GM10266 (cell line): ENCODE measurements around the gene GNAT3.
A peak's percentile ranks its signal among the peaks of the same experiment; 100 is the strongest.

Source experiments
- DNase-seq: peaks from one replicate; pipeline ENCODE4 v3.0.0; 2012; ENCODE audit errors: extremely low spot score
- TF ChIP-seq, protein P1 (sequence below): IDR thresholded peaks from 2 replicates; pipeline ENCODE4 v1.5.1; 2012; ENCODE audit warnings: mild to moderate bottlenecking, low read depth; ENCODE audit not compliant: control insufficient read depth, insufficient read depth; ENCODE audit errors: missing control alignments

GNAT3 gene

DNA sequence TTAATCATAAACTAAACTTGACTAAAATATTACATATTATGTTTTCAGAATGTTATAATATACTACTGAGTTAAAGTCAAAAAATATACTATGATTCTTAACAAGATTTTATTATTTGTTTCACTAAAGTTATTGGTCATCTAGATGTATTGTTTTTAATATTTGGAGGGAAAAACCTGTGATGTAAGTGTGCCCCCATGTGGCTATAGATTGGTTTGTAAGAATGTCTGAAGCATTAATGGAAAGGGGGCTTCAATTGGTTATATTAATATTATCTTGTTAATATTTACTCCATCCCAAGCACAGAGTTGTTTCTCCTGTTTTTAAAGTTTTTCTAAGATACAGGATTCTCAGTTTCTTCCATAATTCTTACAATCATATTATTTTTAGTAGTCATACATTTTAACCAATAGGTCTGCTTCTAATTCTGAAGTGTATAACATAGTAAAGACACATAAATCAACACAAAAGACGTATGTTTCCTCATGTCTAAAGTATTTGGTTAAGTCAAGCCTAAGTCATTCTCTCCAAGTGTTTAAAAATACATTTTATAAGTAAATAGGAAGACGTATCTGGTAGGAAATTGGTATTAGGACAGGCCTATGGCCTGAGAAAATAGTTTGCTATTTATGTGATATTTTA lies 58.0 kb downstream of the GNAT3 start:
- no peak for DNase-seq
- TF ChIP-seq, protein P1, sequence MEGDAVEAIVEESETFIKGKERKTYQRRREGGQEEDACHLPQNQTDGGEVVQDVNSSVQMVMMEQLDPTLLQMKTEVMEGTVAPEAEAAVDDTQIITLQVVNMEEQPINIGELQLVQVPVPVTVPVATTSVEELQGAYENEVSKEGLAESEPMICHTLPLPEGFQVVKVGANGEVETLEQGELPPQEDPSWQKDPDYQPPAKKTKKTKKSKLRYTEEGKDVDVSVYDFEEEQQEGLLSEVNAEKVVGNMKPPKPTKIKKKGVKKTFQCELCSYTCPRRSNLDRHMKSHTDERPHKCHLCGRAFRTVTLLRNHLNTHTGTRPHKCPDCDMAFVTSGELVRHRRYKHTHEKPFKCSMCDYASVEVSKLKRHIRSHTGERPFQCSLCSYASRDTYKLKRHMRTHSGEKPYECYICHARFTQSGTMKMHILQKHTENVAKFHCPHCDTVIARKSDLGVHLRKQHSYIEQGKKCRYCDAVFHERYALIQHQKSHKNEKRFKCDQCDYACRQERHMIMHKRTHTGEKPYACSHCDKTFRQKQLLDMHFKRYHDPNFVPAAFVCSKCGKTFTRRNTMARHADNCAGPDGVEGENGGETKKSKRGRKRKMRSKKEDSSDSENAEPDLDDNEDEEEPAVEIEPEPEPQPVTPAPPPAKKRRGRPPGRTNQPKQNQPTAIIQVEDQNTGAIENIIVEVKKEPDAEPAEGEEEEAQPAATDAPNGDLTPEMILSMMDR, result peak; percentile 16

DNA sequence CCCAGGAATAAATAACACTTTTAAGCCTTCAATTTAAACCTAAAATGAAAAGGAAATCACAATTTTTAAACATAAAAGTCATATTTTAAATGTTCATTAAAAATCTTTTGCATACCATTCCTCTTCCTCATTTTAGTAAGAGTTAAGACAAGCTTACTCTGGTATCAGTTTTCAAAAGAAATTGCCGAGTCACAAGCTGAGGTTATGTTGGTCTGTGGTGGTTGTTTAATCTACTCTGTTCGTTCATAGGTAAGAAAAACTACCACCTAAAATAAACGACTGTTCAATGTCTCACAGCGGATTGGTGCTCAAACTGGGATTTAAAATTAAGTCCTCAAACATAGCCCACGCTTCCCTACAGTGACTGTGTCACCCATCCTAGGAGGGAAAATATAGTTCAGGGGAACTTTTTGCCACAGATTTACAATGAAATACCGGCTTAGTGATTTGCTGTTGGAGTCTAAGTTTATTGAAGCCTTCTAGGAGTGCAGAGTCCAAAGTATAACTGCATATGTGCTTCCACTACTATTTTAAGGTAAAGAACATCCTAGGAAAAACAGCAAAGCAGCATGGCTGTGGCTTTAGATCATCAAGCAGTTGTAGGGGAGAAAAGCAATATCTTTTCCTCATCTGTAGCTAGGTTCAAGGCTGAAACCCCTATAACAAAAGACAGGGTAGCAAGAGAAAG lies 61.1 kb downstream of the GNAT3 start:
- no peak for DNase-seq

DNA sequence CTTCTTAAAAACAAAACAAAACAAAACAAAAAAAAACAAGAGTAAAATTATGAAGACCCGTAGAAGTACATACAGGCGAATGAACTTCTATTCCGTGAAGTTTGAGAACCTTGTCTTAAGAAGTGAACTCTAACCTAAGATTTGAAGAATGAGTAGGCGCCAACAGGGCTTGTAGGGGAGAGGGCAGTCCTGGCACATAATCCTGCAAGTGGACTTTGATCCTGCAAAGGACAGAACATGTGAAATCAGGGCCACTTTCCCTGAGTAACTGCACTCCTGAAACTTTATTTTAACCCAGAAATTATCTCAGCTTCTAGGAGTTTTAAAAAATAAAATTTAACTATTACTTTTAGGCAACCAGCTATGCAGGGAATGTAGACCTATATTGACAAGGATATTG lies 62.0 kb downstream of the GNAT3 start:
- no peak for DNase-seq
- TF ChIP-seq, protein P1, result no peak

More for the DNA sequence above, 61.1 kb downstream of the GNAT3 start:
- TF ChIP-seq, protein P1, result no peak

DNA sequence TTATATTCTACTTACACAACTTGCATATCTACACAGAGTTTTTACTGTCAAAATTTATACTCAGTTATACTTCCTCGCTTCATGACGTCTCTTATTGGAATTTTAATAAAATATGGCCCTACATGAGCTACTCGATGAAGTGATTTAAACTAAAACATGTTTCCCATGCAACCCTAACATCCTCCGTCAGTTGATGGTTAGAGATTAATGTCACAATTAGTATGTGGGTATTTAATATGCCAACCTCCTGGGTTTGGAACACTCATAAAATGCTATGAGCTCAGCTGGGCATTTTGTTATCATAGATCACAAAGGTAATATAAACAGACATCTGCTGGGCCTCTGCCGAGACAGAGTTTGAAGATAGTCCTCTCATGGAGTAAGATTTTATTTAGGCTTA lies 66.5 kb downstream of the GNAT3 start:
- no peak for DNase-seq

DNA sequence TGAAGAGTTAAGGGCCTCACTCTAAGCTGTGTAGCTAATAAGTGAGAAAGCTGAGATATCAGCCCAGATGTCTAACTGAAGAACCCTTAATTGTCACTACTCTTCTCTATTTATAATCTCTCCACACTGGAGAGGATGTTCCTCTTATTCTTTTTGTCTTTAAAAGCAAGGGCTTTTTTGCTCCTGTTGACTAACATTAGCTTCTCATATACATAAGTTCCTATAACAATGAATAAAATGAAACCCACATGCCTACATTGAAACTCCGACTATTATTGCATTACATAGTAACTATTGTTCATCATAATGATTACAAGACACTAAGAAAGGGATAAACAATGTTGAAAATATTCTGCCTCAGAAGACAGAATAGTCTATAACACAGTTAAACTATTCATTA lies 67.1 kb downstream of the GNAT3 start:
- no peak for DNase-seq
- TF ChIP-seq, protein P1, result no peak

More for the DNA sequence above, 66.5 kb downstream of the GNAT3 start:
- TF ChIP-seq, protein P1, result no peak

DNA sequence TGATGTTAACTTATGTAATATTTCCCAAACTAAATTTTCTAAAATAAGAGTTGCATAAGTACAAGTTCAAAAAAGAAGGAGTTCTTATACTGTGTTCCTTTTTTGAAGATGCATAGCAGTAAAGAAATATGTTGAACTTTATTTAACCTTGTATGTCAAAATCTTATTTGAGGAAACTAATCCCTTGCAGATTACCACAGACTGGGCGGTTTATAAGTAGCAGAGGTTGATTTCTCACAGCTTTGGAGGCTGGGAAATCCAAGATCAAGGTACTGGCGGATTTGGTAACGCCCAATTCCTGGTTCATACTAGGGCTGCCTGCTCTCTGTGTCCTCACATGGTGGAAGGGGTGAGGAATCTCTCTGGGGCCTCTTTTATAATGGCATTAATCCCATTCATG lies 68.5 kb downstream of the GNAT3 start:
- no peak for DNase-seq
- TF ChIP-seq, protein P1, result no peak

DNA sequence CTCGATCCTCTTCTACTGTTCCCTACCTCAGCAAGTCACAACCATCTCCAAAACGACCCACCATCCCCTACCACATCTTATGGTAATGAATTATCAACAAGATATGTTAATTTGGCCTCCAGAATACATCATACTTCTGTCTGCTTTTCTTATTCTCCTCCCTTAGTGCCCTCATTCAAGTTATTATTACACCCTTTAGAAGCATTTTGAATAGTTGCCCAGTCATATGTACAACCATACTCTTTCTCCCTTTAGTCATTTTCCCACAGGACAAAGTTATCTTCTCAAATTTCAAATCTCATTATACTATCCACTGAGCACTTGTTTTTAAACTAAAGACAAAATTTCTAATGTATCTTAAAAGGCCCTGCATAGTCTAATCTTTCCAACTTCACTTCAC lies 71.0 kb downstream of the GNAT3 start:
- TF ChIP-seq, protein P1, result no peak
- DNase-seq, result no peak
